NCI-H82 treated with DMSO at 0.1 percent for 48 hours (cell line): Measurements from ENCODE around the gene TTYH2.

Experiments
- DNase-seq: peaks from one replicate; lab custom pipeline; 2025; ENCODE audit not compliant: unreplicated experiment; lab: John Stamatoyannopoulos, UW

TTYH2 gene

GRCh38 chr17:74231928-74232907 is 18.8 kb downstream of the TTYH2 start:
- DNase-seq = peak; percentile 88

DNA sequence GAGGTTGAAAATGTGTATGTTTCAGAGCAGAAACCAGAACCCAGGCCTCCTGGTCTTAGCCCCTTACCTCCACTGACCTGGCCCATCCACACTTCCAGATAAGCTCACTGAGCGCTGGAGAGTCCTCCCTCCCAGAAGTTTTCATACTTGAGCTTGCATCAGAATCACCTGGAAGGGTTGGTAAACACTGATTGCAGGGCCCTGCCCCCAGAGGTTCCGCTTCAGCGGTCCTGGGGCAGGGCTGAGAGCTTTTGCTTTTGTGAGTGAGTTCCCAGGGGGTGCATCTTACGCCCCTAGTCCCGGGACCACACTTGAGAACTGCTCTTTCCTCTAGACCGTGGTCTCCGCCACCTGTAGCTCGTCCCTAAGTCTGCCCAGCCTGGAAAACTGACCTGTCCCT is 20.6 kb downstream of the TTYH2 start:
- DNase-seq = no peak

GRCh38 chr17:74234486-74234885 is 21.1 kb downstream of the TTYH2 start:
- no peak for DNase-seq

DNA sequence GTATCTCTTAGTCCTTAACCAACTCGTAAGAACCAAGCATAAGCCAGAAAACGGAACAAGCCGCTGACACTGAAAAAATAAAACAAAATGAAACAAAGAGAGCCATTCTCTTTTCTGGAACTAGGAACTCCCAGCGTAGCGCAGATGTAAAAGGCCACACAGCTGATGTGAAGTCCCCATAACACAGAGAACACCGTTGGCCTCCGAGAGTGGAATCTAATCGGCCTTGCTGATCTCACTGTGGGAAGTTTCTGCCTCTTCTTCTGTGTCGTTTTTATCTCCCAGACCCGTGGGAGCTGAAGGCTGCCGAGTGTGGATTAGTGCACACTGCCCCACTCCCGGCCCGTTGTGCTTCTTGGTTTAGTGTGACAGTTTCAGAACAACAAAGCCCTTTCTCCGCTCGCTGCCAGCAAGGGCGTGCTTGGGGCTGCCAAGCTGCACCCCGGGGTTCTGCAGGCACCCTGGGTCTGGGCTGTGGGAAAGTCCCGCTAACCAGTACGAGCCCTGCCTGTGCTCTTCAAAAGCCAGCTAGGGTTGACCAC is 21.7 kb downstream of the TTYH2 start:
- no peak for DNase-seq

DNA sequence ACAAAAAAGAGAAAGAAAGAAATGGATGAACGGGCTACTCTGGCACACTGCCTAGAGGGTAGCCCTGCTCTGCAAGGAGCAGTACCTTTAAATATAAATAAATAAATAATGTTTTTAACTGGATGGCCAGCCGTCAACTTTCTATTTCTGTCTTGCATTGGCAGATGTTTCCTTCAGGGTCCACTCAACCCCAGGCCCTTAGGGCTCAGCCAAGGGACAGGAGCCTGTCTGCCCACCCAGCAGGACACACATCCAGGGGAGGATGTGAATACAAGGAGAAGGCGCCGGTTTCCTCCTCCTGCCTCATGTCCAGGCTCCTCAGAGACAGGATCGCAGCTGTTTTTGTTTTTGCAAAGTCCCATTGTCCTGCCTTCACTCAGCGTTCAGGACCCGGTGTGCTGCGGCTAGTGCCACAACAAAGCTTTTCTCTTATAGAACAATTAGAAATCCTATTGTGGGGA is 22.6 kb downstream of the TTYH2 start:
- DNase-seq = no peak

DNA sequence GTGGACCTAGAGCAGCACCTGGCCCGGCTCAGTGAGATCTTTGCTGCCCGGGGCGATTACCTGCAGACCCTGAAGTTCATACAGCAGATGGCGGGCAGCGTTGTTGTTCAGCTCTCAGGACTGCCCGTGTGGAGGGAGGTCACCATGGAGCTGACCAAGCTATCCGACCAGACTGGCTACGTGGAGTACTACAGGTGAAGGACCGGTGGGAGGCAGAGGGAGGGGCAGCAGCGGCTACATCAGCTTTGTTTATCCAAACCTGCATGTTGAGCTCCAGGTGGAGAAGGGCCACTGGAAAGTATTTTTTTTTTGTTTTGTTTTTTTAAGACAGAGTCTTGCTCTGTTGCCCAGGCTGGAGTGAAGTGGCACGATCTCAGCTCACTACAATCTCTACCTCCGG is 23.9 kb downstream of the TTYH2 start:
- no peak for DNase-seq

DNA sequence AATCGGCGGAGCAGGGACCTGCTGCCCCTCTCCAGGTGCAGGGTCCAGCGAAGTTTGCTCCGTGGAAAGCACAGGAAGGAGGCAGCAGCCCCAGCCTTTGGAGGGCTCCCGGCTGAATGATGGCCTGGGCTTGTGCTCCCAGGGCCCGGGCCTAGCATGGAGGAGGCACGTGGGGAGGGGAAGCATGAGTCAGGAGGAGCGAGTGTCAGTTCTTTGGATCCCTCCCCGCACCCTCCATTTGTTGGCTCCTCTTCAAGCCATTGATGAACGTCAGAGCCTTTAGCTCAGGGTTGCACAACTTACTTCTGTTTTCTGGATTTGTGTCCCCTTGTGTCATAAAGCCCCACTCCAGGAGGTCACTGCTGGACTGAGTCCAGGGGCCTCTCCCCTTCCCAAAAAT is 25.8 kb downstream of the TTYH2 start:
- no peak for DNase-seq

- DNase-seq = no peak
Observed at GRCh38 chr17:74240618-74241205, 27.3 kb downstream of the TTYH2 start.

DNA sequence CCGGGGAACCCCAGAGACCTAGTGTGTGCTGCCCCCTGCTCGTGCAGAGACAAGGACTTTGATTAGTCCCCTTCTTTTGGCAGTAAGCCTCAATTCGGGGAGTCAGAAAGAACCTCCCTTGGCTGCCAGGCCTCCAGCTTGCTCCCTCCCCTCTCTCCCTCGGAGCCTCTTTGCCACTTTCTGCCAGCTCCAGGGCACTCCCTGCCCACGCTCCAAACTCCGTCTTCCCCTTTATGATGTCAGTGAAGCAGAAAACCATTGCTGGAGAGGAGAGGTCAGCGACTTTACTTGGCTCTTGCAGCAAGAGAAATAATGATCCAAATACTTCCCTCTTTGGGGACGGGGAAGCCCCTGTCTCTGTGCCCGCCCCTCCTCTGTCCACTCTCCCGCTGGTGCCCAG is 28.1 kb downstream of the TTYH2 start:
- DNase-seq = no peak

- no peak for DNase-seq
Observed at GRCh38 chr17:74241847-74242246, 28.5 kb downstream of the TTYH2 start.

DNA sequence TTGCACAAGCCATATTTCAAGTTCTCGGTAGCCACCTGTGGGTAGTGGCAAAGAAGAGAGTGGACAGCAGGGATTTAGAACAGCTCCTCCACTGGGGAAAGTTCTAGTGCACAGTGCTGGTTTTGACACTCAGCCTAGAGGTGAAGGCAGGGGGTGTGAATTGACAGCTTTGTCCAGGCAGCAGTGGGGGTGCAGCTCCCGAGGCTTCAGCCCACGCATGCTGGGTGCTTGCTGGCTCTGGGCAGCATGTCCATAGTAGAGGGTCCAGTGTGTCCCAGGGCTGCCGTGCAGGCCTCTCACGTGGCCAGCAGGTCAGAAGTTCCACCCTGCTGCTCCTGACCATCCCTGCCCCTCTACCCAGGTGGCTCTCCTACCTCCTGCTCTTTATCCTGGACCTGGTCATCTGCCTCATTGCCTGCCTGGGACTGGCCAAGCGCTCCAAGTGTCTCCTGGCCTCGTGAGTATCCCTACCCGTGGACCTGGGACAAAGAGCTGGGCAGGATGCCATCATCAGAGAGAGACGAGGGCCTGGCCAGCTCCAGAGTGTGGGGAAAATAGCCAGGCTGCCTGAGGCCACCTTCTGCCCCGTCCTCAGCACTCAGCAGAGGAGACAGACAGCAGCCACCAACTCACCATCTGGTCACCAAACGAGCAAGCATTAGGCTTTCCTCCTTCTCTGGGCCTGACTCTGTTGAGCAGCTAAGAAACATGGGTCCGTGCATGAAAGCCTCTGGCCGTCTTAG is 29.8 kb downstream of the TTYH2 start:
- DNase-seq = no peak

DNA sequence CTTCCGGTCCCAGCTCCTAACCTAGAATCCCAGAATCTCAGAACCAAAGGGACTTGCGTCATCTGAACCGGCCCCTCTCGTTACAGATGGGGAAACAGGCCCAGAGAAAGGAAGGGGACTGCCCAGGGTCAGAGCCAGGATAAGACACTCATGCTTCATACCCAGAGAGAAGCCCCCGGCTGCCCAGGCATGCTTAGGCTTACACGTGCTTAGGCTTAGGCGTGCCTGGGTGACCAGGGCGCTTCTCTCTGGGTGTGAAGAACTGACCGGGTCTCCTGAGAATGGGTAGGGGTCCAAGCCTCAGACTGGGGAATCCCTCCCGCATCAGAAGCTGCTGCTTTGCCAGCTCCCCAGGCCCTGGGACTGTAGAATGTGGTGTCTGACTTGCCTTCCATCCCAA is 30.8 kb downstream of the TTYH2 start:
- DNase-seq = no peak

- no peak for DNase-seq
Observed at GRCh38 chr17:74244548-74244947, 31.2 kb downstream of the TTYH2 start.

DNA sequence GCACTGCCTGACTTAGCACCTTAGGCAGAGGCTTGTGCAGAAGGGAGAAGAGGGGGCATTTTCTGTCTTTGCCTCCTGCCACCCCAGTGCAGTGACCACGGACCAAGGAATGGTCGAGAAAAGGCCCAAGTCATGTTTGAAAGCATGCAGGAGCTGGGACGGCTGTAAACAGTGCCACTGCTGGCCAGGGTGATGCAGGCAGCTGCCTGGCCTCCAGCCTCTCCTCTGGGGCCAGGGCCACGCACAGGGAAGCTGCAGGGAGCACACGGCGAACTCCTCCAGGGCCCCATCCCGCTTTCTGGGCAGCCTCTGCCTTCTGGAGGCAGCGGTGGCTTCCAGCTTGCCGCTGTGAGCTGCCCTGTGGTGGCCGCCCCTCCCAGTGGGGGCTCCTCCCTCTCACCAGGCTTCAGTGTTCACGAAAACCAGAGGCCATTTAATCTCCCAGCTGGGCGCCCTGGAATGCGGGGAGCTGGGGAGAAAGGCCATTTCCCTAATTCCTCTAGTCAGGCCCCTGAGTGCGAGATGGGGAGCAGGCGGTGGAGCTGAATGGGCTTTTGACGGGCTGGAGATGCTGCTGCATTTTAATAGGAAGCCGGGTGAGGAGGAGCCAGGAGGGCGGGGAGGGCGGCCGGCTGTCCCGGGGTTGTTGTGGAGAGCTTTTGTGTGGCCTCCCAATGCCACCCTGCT is 31.9 kb downstream of the TTYH2 start:
- DNase-seq = no peak

- no peak for DNase-seq
Observed at GRCh38 chr17:74245871-74246270, 32.5 kb downstream of the TTYH2 start.

- DNase-seq = no peak
Observed at GRCh38 chr17:74249590-74250270, 36.4 kb downstream of the TTYH2 start.

GRCh38 chr17:74250324-74250995 is 37.1 kb downstream of the TTYH2 start:
- DNase-seq = no peak

DNA sequence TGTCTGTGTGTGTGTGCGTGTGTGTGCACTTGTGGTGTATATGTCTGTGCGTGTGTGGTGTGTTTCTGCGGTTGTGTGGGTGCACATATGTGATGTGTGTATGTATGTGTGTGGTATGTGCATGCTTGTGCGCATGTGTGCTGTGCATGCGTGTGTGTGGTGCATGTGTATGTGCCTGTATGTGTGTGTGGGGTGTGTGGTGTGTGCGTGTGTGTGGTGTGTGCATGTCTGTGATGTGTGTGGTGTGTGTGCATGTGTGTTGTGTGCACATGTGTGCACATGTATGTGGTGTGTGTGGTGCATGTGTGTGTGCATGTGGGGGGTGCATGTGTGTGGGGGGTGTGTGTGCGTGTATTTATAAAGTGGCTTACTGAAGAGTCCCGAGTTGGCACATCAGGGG is 37.7 kb downstream of the TTYH2 start:
- no peak for DNase-seq

DNA sequence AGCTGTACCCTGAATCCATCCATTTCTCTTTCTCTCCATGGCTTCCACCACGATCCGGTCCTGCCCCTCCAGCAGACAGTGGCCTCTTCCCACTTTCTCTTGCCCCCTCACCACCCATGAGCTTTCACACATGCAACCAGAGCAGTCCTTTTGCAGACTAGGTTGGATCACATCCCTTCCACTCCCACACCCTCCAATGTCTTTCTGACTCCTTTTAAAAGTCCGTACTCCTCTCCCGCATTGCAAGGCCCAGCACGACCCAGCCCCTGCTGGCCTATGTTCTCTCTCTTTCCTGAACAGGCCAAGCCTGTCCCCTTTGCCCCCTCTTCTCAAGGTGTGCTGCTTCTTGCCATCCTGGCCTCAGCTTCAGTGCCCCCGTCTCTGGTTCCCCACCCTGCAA is 38.2 kb downstream of the TTYH2 start:
- DNase-seq = no peak

- DNase-seq = no peak
Observed at GRCh38 chr17:74252211-74252610, 38.8 kb downstream of the TTYH2 start.
